RWPE2 (cell line): ENCODE measurements around the gene FOXN3.

Experiments
- ATAC-seq: fragments of 200-7000 bp; cut with Tn5 transposase; 3 replicates; pipeline ENCODE4 v1.9.1; 2021; ENCODE audit warnings: low read depth
- DNase-seq: peaks from one replicate; pipeline ENCODE4 v3.0.0-alpha.2; 2020; ENCODE audit warnings: low spot score
- H3K27ac ChIP-seq: fragments of 450-650 bp; 2 replicates; pipeline ENCODE4 v1.5.1; 2017; ENCODE audit warnings: mild to moderate bottlenecking; ENCODE audit not compliant: poor library complexity, severe bottlenecking
- H3K27me3 ChIP-seq: fragments of 250-450 bp; sonication (Bioruptor Pico); 2 replicates; pipeline ENCODE4 v1.5.1; 2021; ENCODE audit warnings: mild to moderate bottlenecking, moderate library complexity; ENCODE audit not compliant: insufficient read depth, poor library complexity, severe bottlenecking
- H3K36me3 ChIP-seq: fragments of 250-450 bp; sonication (Bioruptor Pico); 2 replicates; pipeline ENCODE4 v1.5.1; 2020; ENCODE audit warnings: low read depth, mild to moderate bottlenecking, moderate library complexity
- H3K4me1 ChIP-seq: fragments of 250-450 bp; sonication (Bioruptor Pico); 2 replicates; pipeline ENCODE4 v1.5.1; 2021; ENCODE audit warnings: mild to moderate bottlenecking, moderate library complexity; ENCODE audit not compliant: insufficient read depth, poor library complexity, severe bottlenecking
- H3K4me3 ChIP-seq: fragments of 250-450 bp; sonication (Bioruptor Pico); 2 replicates; pipeline ENCODE4 v1.5.1; 2021; ENCODE audit warnings: mild to moderate bottlenecking, moderate library complexity; ENCODE audit not compliant: severe bottlenecking
- H3K9me3 ChIP-seq: fragments of 250-450 bp; sonication (Bioruptor Pico); 2 replicates; pipeline ENCODE4 v1.5.1; 2021; ENCODE audit warnings: mild to moderate bottlenecking, moderate library complexity; ENCODE audit not compliant: severe bottlenecking
- CTCF ChIP-seq: fragments of 450-650 bp; IDR thresholded peaks from one replicate; pipeline ENCODE4 v1.5.1; 2017; ENCODE audit warnings: mild to moderate bottlenecking, moderate library complexity; ENCODE audit not compliant: poor library complexity, severe bottlenecking

The FOXN3 gene

GRCh38 chr14:89249065-89249695, 167.9 kb downstream of the FOXN3 start:
- DNase-seq (peak; percentile 67), ATAC-seq (peak; percentile 98)
- Histone ChIP-seq H3K4me3 (no peak overlapping the region), H3K4me1 (peaks cover 34% of the 10 kb centered on the region), H3K27ac (peak overlapping the region; percentile 91), H3K27me3 (no peaks in the 10 kb centered on the region), H3K9me3 (no peaks in the 10 kb centered on the region), H3K36me3 (no peaks in the 10 kb centered on the region)
- no peak for TF ChIP-seq CTCF

- no peak for TF ChIP-seq CTCF
- Histone ChIP-seq H3K27me3 (no peaks in the 10 kb centered on the region), H3K9me3 (no peaks in the 10 kb centered on the region), H3K27ac (peak overlapping the region; percentile 91), H3K36me3 (no peaks in the 10 kb centered on the region), H3K4me3 (no peak overlapping the region), H3K4me1 (peaks cover 34% of the 10 kb centered on the region)
- no peak for DNase-seq
- no peak; the same call in 2 of the 3 replicates for ATAC-seq
Observed at GRCh38 chr14:89248411-89249064, 168.5 kb downstream of the FOXN3 start.

DNA sequence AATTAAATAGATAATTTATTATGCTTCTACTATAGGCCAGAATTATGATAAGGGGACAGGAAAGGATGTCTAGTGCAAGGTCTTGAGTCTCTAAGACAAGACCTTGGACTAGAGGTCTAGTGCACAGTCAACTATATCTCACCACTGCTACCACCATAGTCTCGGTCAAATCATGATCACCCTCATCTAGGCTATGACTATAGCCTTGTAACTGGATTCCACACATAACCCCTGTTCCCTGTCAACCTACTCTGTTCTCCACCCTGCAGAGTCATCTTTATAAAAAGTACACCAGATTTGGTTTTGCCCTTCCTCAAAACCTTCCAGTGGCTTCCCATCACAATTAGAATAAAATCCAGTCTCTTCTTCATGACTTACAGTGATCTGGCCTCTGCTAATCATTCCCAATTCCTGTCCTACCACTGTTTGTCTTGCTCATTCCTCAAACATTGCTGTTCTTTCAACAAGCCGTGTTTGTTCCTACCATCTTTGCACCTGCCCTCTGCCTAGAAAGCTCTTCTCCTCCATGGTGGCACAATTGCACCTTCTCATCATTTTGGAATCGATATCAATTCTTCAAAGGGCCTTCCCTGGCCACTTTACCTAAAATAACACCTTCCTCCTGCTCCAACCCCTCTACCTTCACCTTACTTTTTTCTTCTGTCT, 169.4 kb downstream of the FOXN3 start:
- Histone ChIP-seq H3K27me3 (no peaks in the 10 kb centered on the region), H3K27ac (peak overlapping the region; percentile 91), H3K4me1 (peaks cover 34% of the 10 kb centered on the region), H3K36me3 (no peaks in the 10 kb centered on the region), H3K9me3 (no peaks in the 10 kb centered on the region), H3K4me3 (no peak overlapping the region)
- ATAC-seq (no peak), DNase-seq (no peak)
- TF ChIP-seq CTCF: no peak

DNA sequence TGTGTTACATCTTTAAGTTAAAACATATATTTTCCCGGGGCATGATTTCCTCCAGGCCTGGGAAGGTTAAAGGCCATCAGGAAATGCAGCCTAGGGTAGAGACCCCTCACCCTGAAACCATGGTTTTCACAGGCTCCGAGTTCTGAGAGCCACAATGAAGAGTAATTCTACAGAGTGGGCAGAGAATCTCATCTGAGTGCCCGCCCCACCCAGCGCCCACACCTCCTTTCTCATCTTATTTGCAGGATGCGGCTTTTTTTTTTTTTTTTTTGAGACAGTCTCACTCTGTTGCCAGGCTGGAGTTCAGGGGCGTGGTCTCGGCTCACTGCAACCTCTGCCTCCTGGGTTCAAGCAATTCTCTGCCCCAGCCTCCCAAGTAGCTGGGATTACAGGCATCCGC, 170.7 kb downstream of the FOXN3 start:
- no peak overlapping the region for H3K4me3 ChIP-seq
- TF ChIP-seq CTCF: no peak
- no peak for ATAC-seq
- no peaks in the 10 kb centered on the region for H3K27me3 ChIP-seq
- peak overlapping the region; percentile 91 for H3K27ac ChIP-seq
- H3K4me1 ChIP-seq: peaks cover 34% of the 10 kb centered on the region
- no peak for DNase-seq
- H3K36me3 ChIP-seq: no peaks in the 10 kb centered on the region
- H3K9me3 ChIP-seq: no peaks in the 10 kb centered on the region
